Measurements from ENCODE around the gene SKAP1.

DNA sequence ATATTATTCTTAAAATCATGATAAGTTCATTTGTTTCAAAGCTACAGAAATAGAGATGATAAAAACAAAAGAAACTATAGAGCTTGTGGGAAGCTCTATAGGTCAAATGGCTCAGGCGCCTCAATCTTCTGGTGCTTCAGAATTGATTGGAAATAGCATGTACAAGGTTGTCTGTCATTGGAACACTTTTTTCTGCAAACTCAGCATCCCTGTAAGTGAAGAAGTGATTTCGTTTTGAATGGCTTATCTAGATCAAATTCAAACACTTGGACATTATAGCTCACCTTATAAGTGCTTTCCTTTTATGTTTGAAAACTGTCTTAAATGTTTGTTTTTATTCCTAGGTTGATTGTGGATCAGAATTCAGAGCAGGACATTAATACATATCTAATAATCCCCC, 103.7 kb downstream of the SKAP1 start:
- TF ChIP-seq, protein P1, sequence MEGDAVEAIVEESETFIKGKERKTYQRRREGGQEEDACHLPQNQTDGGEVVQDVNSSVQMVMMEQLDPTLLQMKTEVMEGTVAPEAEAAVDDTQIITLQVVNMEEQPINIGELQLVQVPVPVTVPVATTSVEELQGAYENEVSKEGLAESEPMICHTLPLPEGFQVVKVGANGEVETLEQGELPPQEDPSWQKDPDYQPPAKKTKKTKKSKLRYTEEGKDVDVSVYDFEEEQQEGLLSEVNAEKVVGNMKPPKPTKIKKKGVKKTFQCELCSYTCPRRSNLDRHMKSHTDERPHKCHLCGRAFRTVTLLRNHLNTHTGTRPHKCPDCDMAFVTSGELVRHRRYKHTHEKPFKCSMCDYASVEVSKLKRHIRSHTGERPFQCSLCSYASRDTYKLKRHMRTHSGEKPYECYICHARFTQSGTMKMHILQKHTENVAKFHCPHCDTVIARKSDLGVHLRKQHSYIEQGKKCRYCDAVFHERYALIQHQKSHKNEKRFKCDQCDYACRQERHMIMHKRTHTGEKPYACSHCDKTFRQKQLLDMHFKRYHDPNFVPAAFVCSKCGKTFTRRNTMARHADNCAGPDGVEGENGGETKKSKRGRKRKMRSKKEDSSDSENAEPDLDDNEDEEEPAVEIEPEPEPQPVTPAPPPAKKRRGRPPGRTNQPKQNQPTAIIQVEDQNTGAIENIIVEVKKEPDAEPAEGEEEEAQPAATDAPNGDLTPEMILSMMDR (conservative IDR thresholded peaks at IDR 0.05) = no peak
- TF ChIP-seq EZH2 (IDR thresholded peaks at IDR 0.05; ENCODE audit: low read depth) = no peak
